HEK293T (cell line): Measurements from ENCODE around the gene CADM1.

Source experiments
- BHLHE40 ChIP-seq: fragments of 450-650 bp; IDR thresholded peaks from 2 replicates; pipeline ENCODE4 v1.6.1; 2016; ENCODE audit warnings: mild to moderate bottlenecking, moderate library complexity, borderline replicate concordance
- ELF4 ChIP-seq: fragments of 450-650 bp; IDR thresholded peaks from 2 replicates; pipeline ENCODE4 v1.6.1; 2017; ENCODE audit warnings: antibody characterized with exemption
- FOXK2 ChIP-seq: fragments of 450-650 bp; IDR thresholded peaks from 2 replicates; pipeline ENCODE4 v1.6.1; 2016; ENCODE audit warnings: mild to moderate bottlenecking
- FOXM1 ChIP-seq: fragments of 450-650 bp; IDR thresholded peaks from 2 replicates; pipeline ENCODE4 v1.6.1; 2017; ENCODE audit warnings: mild to moderate bottlenecking, borderline replicate concordance
- PKNOX1 ChIP-seq: fragments of 450-650 bp; IDR thresholded peaks from 2 replicates; pipeline ENCODE4 v1.6.1; 2016
- SUZ12 ChIP-seq: fragments of 450-650 bp; IDR thresholded peaks from 2 replicates; pipeline ENCODE4 v1.6.1; 2016; ENCODE audit warnings: mild to moderate bottlenecking
- TARDBP ChIP-seq: fragments of 450-650 bp; IDR thresholded peaks from 2 replicates; pipeline ENCODE4 v1.6.1; 2016

GRCh38 chr11:115498354-115498753 is 5.9 kb downstream of the CADM1 start:
- TF ChIP-seq BHLHE40 (no peak), SUZ12 (no peak), TARDBP (no peak), FOXM1 (no peak), FOXK2 (no peak), ELF4 (no peak), PKNOX1 (no peak)
